ENCODE measurements around the gene CCRL2. TPM values are rescaled to one million over a fixed set of nuclear protein-coding genes. Genes with fewer than 3 reads are reported as not detected.
A peak's percentile ranks its signal among the peaks of the same experiment; 100 is the strongest.

Gene CCRL2
- total and polyA plus RNA-seq, 9 of the 15 experiments (the other 6 are each of a cell fraction or from before 2014, with no cell fraction given), result 3.4 to 5.7 (median 4.0) TPM

DNA sequence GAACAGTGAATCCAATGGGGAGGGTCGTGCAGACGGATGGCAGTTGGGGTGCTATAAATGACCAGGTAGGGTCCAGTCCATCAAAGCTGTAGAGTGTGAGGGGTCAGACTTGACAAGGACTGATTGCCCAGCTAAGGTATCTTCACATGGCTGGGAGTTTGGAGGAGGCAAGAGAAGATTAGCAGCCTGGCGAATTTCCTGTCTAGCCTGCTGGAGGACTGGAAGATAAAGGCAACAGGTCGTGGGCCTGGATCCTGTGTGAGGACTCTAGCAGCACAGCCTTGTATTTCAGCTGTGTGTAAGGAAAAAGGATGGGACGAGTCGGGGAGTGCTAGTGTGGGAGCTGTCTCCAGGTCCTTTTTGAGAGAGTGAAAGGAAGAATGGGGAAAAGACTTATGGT, 17.8 kb upstream of the CCRL2 start (continued):
- TF ChIP-seq, protein P1, sequence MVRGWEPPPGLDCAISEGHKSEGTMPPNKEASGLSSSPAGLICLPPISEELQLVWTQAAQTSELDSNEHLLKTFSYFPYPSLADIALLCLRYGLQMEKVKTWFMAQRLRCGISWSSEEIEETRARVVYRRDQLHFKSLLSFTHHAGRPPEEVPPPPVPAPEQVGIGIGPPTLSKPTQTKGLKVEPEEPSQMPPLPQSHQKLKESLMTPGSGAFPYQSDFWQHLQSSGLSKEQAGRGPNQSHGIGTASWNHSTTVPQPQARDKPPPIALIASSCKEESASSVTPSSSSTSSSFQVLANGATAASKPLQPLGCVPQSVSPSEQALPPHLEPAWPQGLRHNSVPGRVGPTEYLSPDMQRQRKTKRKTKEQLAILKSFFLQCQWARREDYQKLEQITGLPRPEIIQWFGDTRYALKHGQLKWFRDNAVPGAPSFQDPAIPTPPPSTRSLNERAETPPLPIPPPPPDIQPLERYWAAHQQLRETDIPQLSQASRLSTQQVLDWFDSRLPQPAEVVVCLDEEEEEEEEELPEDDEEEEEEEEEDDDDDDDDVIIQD (CRISPR knock-in tag; IDR thresholded peaks at IDR 0.05), result no peak
- TF ChIP-seq NFATC3 (IDR thresholded peaks at IDR 0.05) (no peak), GTF2F1 (IDR thresholded peaks at IDR 0.05; ENCODE audit: low read depth, low read length) (no peak), MEIS2 (IDR thresholded peaks at IDR 0.05; ENCODE audit: partially characterized antibody) (peak; percentile 3), EWSR1 (IDR thresholded peaks at IDR 0.05; ENCODE audit: borderline replicate concordance, low read depth, partially characterized antibody) (no peak), EZH2 (IDR thresholded peaks at IDR 0.05; ENCODE audit: borderline replicate concordance, low read depth, low read length) (no peak), SPI1 (IDR thresholded peaks at IDR 0.05; ENCODE audit: borderline replicate concordance, low read depth, low read length) (no peak), STAG1 (CRISPR knock-in tag; IDR thresholded peaks at IDR 0.05; ENCODE audit: borderline replicate concordance) (no peak), TCF3 (CRISPR knock-in tag; IDR thresholded peaks at IDR 0.05) (peak; percentile 29; the same call in 1 of the 2 replicates), TAF1 (IDR thresholded peaks at IDR 0.05; ENCODE audit: control insufficient read depth, extremely low read depth, insufficient read depth, low read length, severe bottlenecking) (no peak), KLF10 (CRISPR knock-in tag; IDR thresholded peaks at IDR 0.05) (no peak), GATAD2A (IDR thresholded peaks at IDR 0.05) (no peak), RFX1 (IDR thresholded peaks at IDR 0.05) (no peak), SREBF1 (IDR thresholded peaks at IDR 0.05; ENCODE audit: borderline replicate concordance, low read depth, low read length) (no peak), CBFA2T2 (conservative IDR thresholded peaks at IDR 0.05) (peak; percentile 39), PPARD (CRISPR knock-in tag; IDR thresholded peaks at IDR 0.05) (no peak), CBFA2T3 (IDR thresholded peaks at IDR 0.05) (peak; percentile 63)
- TF ChIP-seq, protein P2, sequence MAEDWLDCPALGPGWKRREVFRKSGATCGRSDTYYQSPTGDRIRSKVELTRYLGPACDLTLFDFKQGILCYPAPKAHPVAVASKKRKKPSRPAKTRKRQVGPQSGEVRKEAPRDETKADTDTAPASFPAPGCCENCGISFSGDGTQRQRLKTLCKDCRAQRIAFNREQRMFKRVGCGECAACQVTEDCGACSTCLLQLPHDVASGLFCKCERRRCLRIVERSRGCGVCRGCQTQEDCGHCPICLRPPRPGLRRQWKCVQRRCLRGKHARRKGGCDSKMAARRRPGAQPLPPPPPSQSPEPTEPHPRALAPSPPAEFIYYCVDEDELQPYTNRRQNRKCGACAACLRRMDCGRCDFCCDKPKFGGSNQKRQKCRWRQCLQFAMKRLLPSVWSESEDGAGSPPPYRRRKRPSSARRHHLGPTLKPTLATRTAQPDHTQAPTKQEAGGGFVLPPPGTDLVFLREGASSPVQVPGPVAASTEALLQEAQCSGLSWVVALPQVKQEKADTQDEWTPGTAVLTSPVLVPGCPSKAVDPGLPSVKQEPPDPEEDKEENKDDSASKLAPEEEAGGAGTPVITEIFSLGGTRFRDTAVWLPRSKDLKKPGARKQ (CRISPR knock-in tag; IDR thresholded peaks at IDR 0.05), result no peak
- TF ChIP-seq, protein P3, sequence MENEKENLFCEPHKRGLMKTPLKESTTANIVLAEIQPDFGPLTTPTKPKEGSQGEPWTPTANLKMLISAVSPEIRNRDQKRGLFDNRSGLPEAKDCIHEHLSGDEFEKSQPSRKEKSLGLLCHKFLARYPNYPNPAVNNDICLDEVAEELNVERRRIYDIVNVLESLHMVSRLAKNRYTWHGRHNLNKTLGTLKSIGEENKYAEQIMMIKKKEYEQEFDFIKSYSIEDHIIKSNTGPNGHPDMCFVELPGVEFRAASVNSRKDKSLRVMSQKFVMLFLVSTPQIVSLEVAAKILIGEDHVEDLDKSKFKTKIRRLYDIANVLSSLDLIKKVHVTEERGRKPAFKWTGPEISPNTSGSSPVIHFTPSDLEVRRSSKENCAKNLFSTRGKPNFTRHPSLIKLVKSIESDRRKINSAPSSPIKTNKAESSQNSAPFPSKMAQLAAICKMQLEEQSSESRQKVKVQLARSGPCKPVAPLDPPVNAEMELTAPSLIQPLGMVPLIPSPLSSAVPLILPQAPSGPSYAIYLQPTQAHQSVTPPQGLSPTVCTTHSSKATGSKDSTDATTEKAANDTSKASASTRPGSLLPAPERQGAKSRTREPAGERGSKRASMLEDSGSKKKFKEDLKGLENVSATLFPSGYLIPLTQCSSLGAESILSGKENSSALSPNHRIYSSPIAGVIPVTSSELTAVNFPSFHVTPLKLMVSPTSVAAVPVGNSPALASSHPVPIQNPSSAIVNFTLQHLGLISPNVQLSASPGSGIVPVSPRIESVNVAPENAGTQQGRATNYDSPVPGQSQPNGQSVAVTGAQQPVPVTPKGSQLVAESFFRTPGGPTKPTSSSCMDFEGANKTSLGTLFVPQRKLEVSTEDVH (IDR thresholded peaks at IDR 0.05; ENCODE audit: low read depth, partially characterized antibody), result no peak
